Spinal cord (tissue), 10 donors: ENCODE measurements around the gene STXBP6. TPM values are rescaled to one million over a fixed set of nuclear protein-coding genes. Genes with fewer than 3 reads are reported as not detected.
A peak's percentile ranks its signal among the peaks of the same experiment; 100 is the strongest.

Experiments
- DNase-seq, 6 donors: peaks; one replicate each; pipeline versions ENCODE4 v3.0.0 to v3.0.0-alpha.2; 2013 to 2015; ENCODE audit warnings: low spot score in 6 of 6, low read depth in 4 of 6
- H3K27ac ChIP-seq: one replicate; pipeline ENCODE4 v1.5.1; 2013; ENCODE audit warnings: low read depth, low read length, control low read depth
- H3K27me3 ChIP-seq: one replicate; pipeline ENCODE4 v1.6.1; 2013; ENCODE audit warnings: low read length; ENCODE audit not compliant: control insufficient read depth, insufficient read depth
- H3K36me3 ChIP-seq: one replicate; pipeline ENCODE4 v1.6.1; 2013; ENCODE audit warnings: low read length; ENCODE audit not compliant: control insufficient read depth, insufficient read depth
- H3K4me1 ChIP-seq: one replicate; pipeline ENCODE4 v1.6.1; 2013; ENCODE audit warnings: low read length; ENCODE audit not compliant: control insufficient read depth, insufficient read depth
- H3K4me3 ChIP-seq: one replicate; pipeline ENCODE4 v1.5.1; 2013; ENCODE audit warnings: low read depth, low read length, control low read depth
- H3K9me3 ChIP-seq: one replicate; pipeline ENCODE4 v1.6.1; 2013; ENCODE audit warnings: low read length; ENCODE audit not compliant: control insufficient read depth, insufficient read depth
- WGBS: methylation state at CpG from one replicate; pipeline ENCODE4 v1.1.5; 2013; ENCODE audit warnings: missing lambda C conversion rate; ENCODE audit not compliant: insufficient coverage; 5-methylcytosine and 5-hydroxymethylcytosine counted together
- polyA plus RNA-seq, 2 donors: library from polyadenylated mRNA; unstranded; fragments of 120-200 nt; gene quantifications; one replicate each; pipeline ENCODE4 v1.2.1, GENCODE V29; 2013; ENCODE audit not compliant: insufficient read length in 2 of 2
- total RNA-seq, 2 donors: library from RNA; depleted of rRNA in 1 of 2; stranded (reverse); fragments of 120-200 nt in 1 of 2; fragments of >200 nt in 1 of 2; gene quantifications; one replicate each; pipeline versions ENCODE4 v1.2.3 to v1.2.4, GENCODE V29; 2013 to 2014
- donor health status: healthy.

Gene STXBP6
- total and polyA plus RNA-seq, 4 donors, result 24.5 to 49.3 (median 36.9) TPM

- WGBS, result no CpG with 5 or more reads among the region's 4 CpGs
- no peaks in the 10 kb centered on the region for H3K4me1 ChIP-seq
Observed at GRCh38 chr14:25026476-25027137, 23.3 kb downstream of the STXBP6 start.

DNA sequence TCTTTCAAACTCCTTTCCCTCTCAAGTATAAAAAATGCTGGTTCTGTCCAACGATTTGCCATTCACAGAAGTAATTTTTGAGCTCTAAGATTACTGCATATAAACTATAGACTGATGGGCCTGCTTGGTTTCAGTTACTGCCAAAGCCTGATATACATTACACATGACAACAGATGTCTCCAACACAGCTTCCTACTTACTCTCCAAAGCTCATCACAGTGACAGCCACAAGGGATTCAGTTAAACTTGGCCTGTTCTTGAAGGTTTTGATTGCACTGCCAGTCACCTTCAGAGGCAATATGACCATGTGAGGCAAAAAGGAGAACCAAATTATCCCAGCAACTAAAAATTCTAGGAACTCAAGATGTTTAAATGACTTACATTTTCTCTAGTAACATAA is 30.1 kb downstream of the STXBP6 start:
- H3K27ac ChIP-seq, result no peak overlapping the region
- no peaks in the 10 kb centered on the region for H3K36me3 ChIP-seq
- H3K27me3 ChIP-seq, result no peaks in the 10 kb centered on the region
- no CpG with 5 or more reads among the region's 1 CpG for WGBS
- H3K4me1 ChIP-seq, result no peaks in the 10 kb centered on the region
- H3K4me3 ChIP-seq, result no peak overlapping the region
- peak in 1 of 6 donors; percentile 57 for DNase-seq
- H3K9me3 ChIP-seq, result no peaks in the 10 kb centered on the region

More at GRCh38 chr14:25026476-25027137, 23.3 kb downstream of the STXBP6 start:
- Histone ChIP-seq H3K27me3 (no peaks in the 10 kb centered on the region), H3K36me3 (no peaks in the 10 kb centered on the region), H3K9me3 (no peaks in the 10 kb centered on the region), H3K27ac (no peak overlapping the region), H3K4me3 (no peak overlapping the region)
- DNase-seq, result no peak

DNA sequence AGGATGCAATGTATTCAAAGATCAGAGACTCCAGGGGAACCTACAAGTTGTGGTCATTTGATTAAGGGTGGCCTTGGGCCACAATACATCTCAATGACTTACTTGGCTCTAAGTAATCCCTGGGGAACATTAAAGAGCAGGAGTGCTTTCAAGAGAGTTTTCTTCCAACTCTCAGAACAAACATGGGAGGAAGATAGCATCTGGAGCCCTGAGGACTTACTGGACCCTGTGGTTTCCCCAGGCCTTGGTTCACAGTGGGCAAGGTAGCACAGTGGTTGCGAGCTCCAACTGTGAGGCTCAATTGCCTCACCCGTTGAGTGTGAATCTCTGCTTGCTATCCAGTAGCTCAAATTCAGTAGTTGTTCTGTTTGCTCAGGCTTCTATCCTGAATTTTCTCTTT is 32.4 kb downstream of the STXBP6 start:
- WGBS, result 88% methylated on average over 2 of the region's 2 CpGs

DNA sequence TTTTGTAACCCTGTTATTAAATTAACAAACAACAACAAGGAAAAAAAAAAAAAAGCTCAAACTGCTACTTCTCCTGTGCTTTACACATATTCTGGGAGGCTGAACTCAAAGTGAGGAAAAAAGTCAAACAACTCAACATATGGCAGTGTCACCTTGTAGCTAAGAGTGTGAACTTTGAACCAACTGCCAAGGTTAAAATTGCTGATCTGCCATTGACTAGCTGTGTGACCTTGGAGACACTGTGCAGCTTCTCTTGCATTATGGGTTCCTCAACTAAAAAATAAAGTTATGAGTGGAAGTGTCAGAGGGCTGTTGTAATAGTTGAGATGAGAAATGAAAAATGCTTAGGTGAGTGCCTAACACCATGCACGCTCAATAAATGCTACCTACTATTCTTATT is 34.2 kb downstream of the STXBP6 start:
- Histone ChIP-seq H3K27ac (no peak overlapping the region), H3K4me1 (no peaks in the 10 kb centered on the region), H3K4me3 (no peak overlapping the region), H3K9me3 (no peaks in the 10 kb centered on the region), H3K27me3 (no peaks in the 10 kb centered on the region), H3K36me3 (no peaks in the 10 kb centered on the region)
- WGBS, result no CpG with 5 or more reads among the region's 1 CpG
- DNase-seq, result no peak

More for the DNA sequence above, 32.4 kb downstream of the STXBP6 start:
- Histone ChIP-seq H3K4me3 (no peak overlapping the region), H3K9me3 (no peaks in the 10 kb centered on the region), H3K36me3 (no peaks in the 10 kb centered on the region), H3K4me1 (no peaks in the 10 kb centered on the region), H3K27ac (no peak overlapping the region), H3K27me3 (no peaks in the 10 kb centered on the region)
- no peak for DNase-seq

DNA sequence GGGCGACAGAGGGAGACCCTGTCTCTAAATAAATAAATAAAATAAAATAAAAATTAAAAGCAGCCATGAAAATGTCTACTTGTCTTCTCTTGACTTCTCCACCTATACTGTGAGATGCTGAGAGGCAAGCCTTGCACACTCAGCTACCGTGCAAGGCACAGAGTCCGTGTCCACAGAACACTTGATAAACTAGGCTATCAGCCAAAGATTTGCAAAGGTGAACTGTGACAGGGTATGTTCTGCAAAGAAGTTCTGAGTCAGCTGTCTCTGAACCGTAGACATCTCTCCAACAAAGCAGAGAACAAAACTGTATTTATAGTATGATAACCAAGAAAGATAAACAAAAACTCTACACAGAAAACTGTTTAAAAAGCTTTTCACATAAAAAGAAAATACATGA is 35.5 kb downstream of the STXBP6 start:
- Histone ChIP-seq H3K4me1 (no peaks in the 10 kb centered on the region), H3K27me3 (no peaks in the 10 kb centered on the region), H3K27ac (no peak overlapping the region), H3K4me3 (no peak overlapping the region), H3K9me3 (no peaks in the 10 kb centered on the region), H3K36me3 (no peaks in the 10 kb centered on the region)
- 80% methylated on average over 1 of the region's 4 CpGs for WGBS
- DNase-seq, result no peak

DNA sequence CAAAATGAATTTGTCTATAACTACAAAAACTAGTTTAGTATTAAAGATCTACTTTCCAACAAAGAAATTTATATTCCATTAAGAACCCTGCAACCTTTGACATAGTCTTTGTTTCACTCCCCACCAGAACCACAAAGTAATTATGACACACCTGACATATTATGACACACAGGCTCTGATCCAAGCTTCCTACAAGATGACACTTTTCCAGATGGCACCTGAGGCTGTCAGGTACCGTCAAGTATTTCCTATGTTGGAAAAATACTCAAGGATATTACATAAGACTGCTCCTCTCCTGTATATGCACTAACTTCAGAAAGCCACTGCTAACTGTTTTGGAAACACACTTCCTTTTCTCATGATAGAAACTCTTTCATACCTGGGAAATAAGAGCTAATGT is 38.9 kb downstream of the STXBP6 start:
- Histone ChIP-seq H3K4me1 (no peaks in the 10 kb centered on the region), H3K27ac (no peak overlapping the region)

GRCh38 chr14:25010471-25010870 is 39.5 kb downstream of the STXBP6 start:
- Histone ChIP-seq H3K4me1 (no peaks in the 10 kb centered on the region), H3K4me3 (no peak overlapping the region), H3K9me3 (no peaks in the 10 kb centered on the region), H3K36me3 (no peaks in the 10 kb centered on the region), H3K27me3 (no peaks in the 10 kb centered on the region), H3K27ac (no peak overlapping the region)
- 100% methylated on average over 1 of the region's 3 CpGs for WGBS
- no peak for DNase-seq

More for the DNA sequence above, 38.9 kb downstream of the STXBP6 start:
- H3K9me3 ChIP-seq, result no peaks in the 10 kb centered on the region
- WGBS, result no CpG with 5 or more reads among the region's 1 CpG
- no peaks in the 10 kb centered on the region for H3K36me3 ChIP-seq
- no peak overlapping the region for H3K4me3 ChIP-seq
- no peaks in the 10 kb centered on the region for H3K27me3 ChIP-seq
- DNase-seq, result no peak

- Histone ChIP-seq H3K36me3 (no peaks in the 10 kb centered on the region), H3K4me1 (no peaks in the 10 kb centered on the region), H3K4me3 (no peak overlapping the region), H3K27ac (peak overlapping the region; percentile 10), H3K9me3 (no peaks in the 10 kb centered on the region), H3K27me3 (no peaks in the 10 kb centered on the region)
- DNase-seq, result no peak
- WGBS, result 64% methylated on average over 2 of the region's 3 CpGs
Observed at GRCh38 chr14:25009891-25010290, 40.1 kb downstream of the STXBP6 start.

- no peak overlapping the region for H3K4me3 ChIP-seq
- 14% methylated on average over 1 of the region's 1 CpG for WGBS
- no peaks in the 10 kb centered on the region for H3K4me1 ChIP-seq
- no peak overlapping the region for H3K27ac ChIP-seq
- peak in 4 of 6 donors; percentile 15 to 87 (median 48) for DNase-seq
- no peaks in the 10 kb centered on the region for H3K9me3 ChIP-seq
- no peaks in the 10 kb centered on the region for H3K36me3 ChIP-seq
- no peaks in the 10 kb centered on the region for H3K27me3 ChIP-seq
Observed at GRCh38 chr14:25007832-25008231, 42.1 kb downstream of the STXBP6 start.
